Pancreas (tissue), 10 donors: ENCODE measurements around the gene KATNBL1. TPM values are rescaled to one million over a fixed set of nuclear protein-coding genes. Genes with fewer than 3 reads are reported as not detected.
A peak's percentile ranks its signal among the peaks of the same experiment; 100 is the strongest.

Experiments
- ATAC-seq, 4 donors: fragments of 200-7000 bp; cut with Tn5 transposase; one replicate each; pipeline versions ENCODE4 v1.8.0 to v1.9.1; 2020; ENCODE audit warnings: mild to moderate bottlenecking in 4 of 4, moderate library complexity in 4 of 4
- DNase-seq, 6 donors: peaks; one replicate each; pipeline ENCODE4 v3.0.0-alpha.2; 2020
- FAIRE-seq: peaks from 2 replicates; lab custom pipeline; 2012; peaks lifted over from hg19 to GRCh38; lab: Jason Lieb, UNC
- H3K27ac ChIP-seq, 4 donors: fragments of 200-600 bp; sonication (generic); 1 replicate in 3 of 4; 2 replicates in 1 of 4; pipeline versions ENCODE4 v1.5.0 to v1.8.0; 2020
- H3K27me3 ChIP-seq, 4 donors: fragments of 200-600 bp; one replicate each; pipeline ENCODE4 v1.8.0; 2021
- H3K36me3 ChIP-seq, 3 donors: fragments of 200-600 bp; sonication (generic) in 1 of 3; one replicate each; pipeline versions ENCODE4 v1.5.0 to v1.8.0; 2020 to 2021
- H3K4me1 ChIP-seq, 3 donors: fragments of 200-600 bp; one replicate each; pipeline ENCODE4 v1.8.0; 2021
- H3K4me3 ChIP-seq, 4 donors: fragments of 200-600 bp; sonication (generic) in 2 of 4; one replicate each; pipeline versions ENCODE4 v1.5.0 to v1.8.0; 2020 to 2021
- H3K9me3 ChIP-seq, 4 donors: fragments of 200-600 bp; one replicate each; pipeline ENCODE4 v1.8.0; 2021
- CTCF ChIP-seq, 4 donors: fragments of 200-600 bp; sonication (generic) in 3 of 4; IDR thresholded peaks; one replicate each; pipeline versions ENCODE4 v1.5.0 to v1.8.0; 2021; ENCODE audit warnings: antibody characterized with exemption in 4 of 4
- WGBS, 2 donors: extraction: QIAGEN DNeasy Blood & Tissue Kit; methylation state at CpG; one replicate each; pipeline ENCODE4 v1.1.7; 2013; 5-methylcytosine and 5-hydroxymethylcytosine counted together
- intact Hi-C, 3 donors: fragments of 100-400 bp; cut with DNase I; formaldehyde crosslinking; loops; one replicate each; pipeline versions ENCODE4 v1.11.1 to v1.14.2; 2022
- polyA plus RNA-seq, 2 donors: library from polyadenylated mRNA; stranded (reverse); fragments of 200-250 nt; gene quantifications; one replicate each; pipeline ENCODE4 v1.2.3, GENCODE V29; 2013
- total RNA-seq, 6 donors: library from RNA; stranded (reverse); fragmentation: NEBNext Ultra II Directional in 4 of 6; extraction: Animal tissue kit (Norgen Biotek cat#: 25700) in 4 of 6; gene quantifications; one replicate each; pipeline versions ENCODE4 v1.2.1 to v1.2.4, GENCODE V29; 2021 to 2023
- donor health status: healthy with polysubstance abuse.
- donor health status: DM: no; HTN: no; CAD: no; lungs with moderate emphysema.
- donor health status: DM: no; HTN: no; CAD: no.
- donor health status: control.
- donor health status: control.
- donor health status: Bipolar disorder and iron deficiency.
- donor health status: DM: yes; HTN: yes; CAD: no.
- donor health status: DM: no; HTN: no; CAD: no.
- donor health status: DM: no; HTN: no; CAD: no.
- donor health status: DM: yes; HTN: yes; CAD: no.

Gene KATNBL1
- total and polyA plus RNA-seq, 8 donors = 9.4 to 24.0 (median 11.4) TPM

GRCh38 chr15:34147371-34148140 is 62.3 kb downstream of the KATNBL1 start:
- Histone ChIP-seq H3K4me3 (no peak overlapping the region), H3K9me3 (no peaks in the 10 kb centered on the region), H3K36me3 (no peaks in the 10 kb centered on the region), H3K27ac (no peak overlapping the region), H3K27me3 (no peaks in the 10 kb centered on the region), H3K4me1 (no peaks in the 10 kb centered on the region)
- 69 to 75% methylated on average over 6 of the region's 6 CpGs for WGBS, 2 donors
- intact Hi-C loops = no loop called here
- TF ChIP-seq CTCF (IDR thresholded peaks at IDR 0.05) = no peak
- ATAC-seq (no peak), FAIRE-seq (no peak), DNase-seq (no peak)

GRCh38 chr15:34133511-34133910 is 76.4 kb downstream of the KATNBL1 start:
- WGBS, 2 donors = 98 to 100% methylated on average over 1 of the region's 1 CpG
- no peak overlapping the region for H3K27ac ChIP-seq
- peak; percentile 47 for FAIRE-seq
- intact Hi-C loops = no loop called here
- no peaks in the 10 kb centered on the region for H3K27me3 ChIP-seq
- H3K9me3 ChIP-seq = no peaks in the 10 kb centered on the region
- ATAC-seq = no peak
- DNase-seq = no peak
- no peak for TF ChIP-seq CTCF (IDR thresholded peaks at IDR 0.05)
- no peaks in the 10 kb centered on the region for H3K4me1 ChIP-seq
- H3K4me3 ChIP-seq = no peak overlapping the region
- H3K36me3 ChIP-seq = no peaks in the 10 kb centered on the region

- TF ChIP-seq CTCF (IDR thresholded peaks at IDR 0.05) = no peak
- Histone ChIP-seq H3K27ac (no peak overlapping the region), H3K4me3 (no peak overlapping the region), H3K9me3 (no peaks in the 10 kb centered on the region), H3K4me1 (no peaks in the 10 kb centered on the region), H3K27me3 (no peaks in the 10 kb centered on the region), H3K36me3 (no peaks in the 10 kb centered on the region)
- no peak for ATAC-seq
- WGBS, 2 donors = 95 to 98% methylated on average over 1 of the region's 1 CpG
- no peak for FAIRE-seq
- intact Hi-C loops = no loop called here
- DNase-seq = no peak
Observed at GRCh38 chr15:34132881-34133280, 77.0 kb downstream of the KATNBL1 start.

GRCh38 chr15:34128898-34129297 is 81.0 kb downstream of the KATNBL1 start:
- DNase-seq (no peak), ATAC-seq (no peak), FAIRE-seq (no peak)
- no peaks in the 10 kb centered on the region for H3K36me3 ChIP-seq
- TF ChIP-seq CTCF (IDR thresholded peaks at IDR 0.05) = no peak
- no peak overlapping the region for H3K4me3 ChIP-seq
- no peak overlapping the region for H3K27ac ChIP-seq
- no peaks in the 10 kb centered on the region for H3K9me3 ChIP-seq
- intact Hi-C loops = no loop called here
- 48 to 49% methylated on average over 2 of the region's 2 CpGs for WGBS, 2 donors
- no peaks in the 10 kb centered on the region for H3K4me1 ChIP-seq
- H3K27me3 ChIP-seq = no peaks in the 10 kb centered on the region

GRCh38 chr15:34126522-34126921 is 83.4 kb downstream of the KATNBL1 start:
- FAIRE-seq (no peak), ATAC-seq (no peak), DNase-seq (no peak)
- intact Hi-C loops = no loop called here
- Histone ChIP-seq H3K27ac (no peak overlapping the region), H3K27me3 (no peaks in the 10 kb centered on the region), H3K4me1 (no peaks in the 10 kb centered on the region), H3K9me3 (no peaks in the 10 kb centered on the region), H3K4me3 (no peak overlapping the region), H3K36me3 (no peaks in the 10 kb centered on the region)
- TF ChIP-seq CTCF (IDR thresholded peaks at IDR 0.05) = no peak
